IMR-90 (cell line): ENCODE data around the gene RBM44. TPM values are rescaled to one million over a fixed set of nuclear protein-coding genes. Genes with fewer than 3 reads are reported as not detected.

Experiments used
- ATAC-seq: fragments of 200-7000 bp; cut with Tn5 transposase; 2 replicates; pipeline ENCODE4 v1.9.1; 2020; ENCODE audit warnings: low read depth, mild to moderate bottlenecking, moderate library complexity
- BruUV-seq: library from RNA; stranded (reverse); fragments of 400-500 nt; replicated peaks from 2 replicates; lab custom pipeline; 2021; lab: Mats Ljungman, UMichigan
- CTCF ChIA-PET: fragments of 300-600 bp; formaldehyde crosslinking; extraction: SDS; loops from one replicate; lab custom pipeline; 2021; ENCODE audit warnings: antibody characterized with exemption; lab: Yijun Ruan, JAX
- POLR2A ChIA-PET: fragments of 300-600 bp; sonication (Branson Sonifier 250); formaldehyde crosslinking; loops from one replicate; lab custom pipeline; 2022; ENCODE audit warnings: antibody characterized with exemption; ENCODE audit not compliant: unreplicated experiment; lab: Charles Lee
- DNase-seq: peaks from one replicate; pipeline ENCODE4 v3.0.0; 2013
- H2AFZ ChIP-seq: replicated peaks from 2 replicates; pipeline ENCODE3; 2013; ENCODE audit warnings: low read length, mild to moderate bottlenecking; ENCODE audit not compliant: poor library complexity
- H2AK5ac ChIP-seq: 2 replicates; pipeline ENCODE4 v1.6.1; 2013; ENCODE audit warnings: low read depth, low read length, inconsistent platforms
- H2AK9ac ChIP-seq: replicated peaks from 2 replicates; pipeline ENCODE3; 2013; ENCODE audit warnings: mild to moderate bottlenecking, low read depth, low read length, moderate library complexity; ENCODE audit not compliant: poor library complexity
- H2BK120ac ChIP-seq: 2 replicates; pipeline ENCODE4 v1.6.1; 2013; ENCODE audit warnings: low read depth, low read length, inconsistent platforms
- H2BK15ac ChIP-seq: 3 replicates; pipeline ENCODE4 v1.6.1; 2013; ENCODE audit warnings: low read depth, low read length, inconsistent platforms
- H2BK20ac ChIP-seq: 2 replicates; pipeline ENCODE4 v1.6.1; 2013; ENCODE audit warnings: low read depth, mild to moderate bottlenecking, inconsistent platforms, low read length, moderate library complexity
- H2BK5ac ChIP-seq: 2 replicates; pipeline ENCODE4 v1.6.1; 2013; ENCODE audit warnings: mild to moderate bottlenecking, low read depth, low read length, inconsistent platforms; ENCODE audit not compliant: poor library complexity, severe bottlenecking
- H3K14ac ChIP-seq: replicated peaks from 2 replicates; pipeline ENCODE4 v1.6.1; 2013; ENCODE audit warnings: low read depth, low read length, inconsistent platforms
- H3K18ac ChIP-seq: 2 replicates; pipeline ENCODE4 v1.6.1; 2013; ENCODE audit warnings: low read depth, low read length, control low read depth
- H3K23ac ChIP-seq: 2 replicates; pipeline ENCODE4 v1.6.1; 2013; ENCODE audit warnings: low read depth, low read length, inconsistent platforms
- H3K27ac ChIP-seq: 2 replicates; pipeline ENCODE4 v1.5.1; 2013; ENCODE audit warnings: mild to moderate bottlenecking, control low read depth, low read length; ENCODE audit not compliant: insufficient read depth
- H3K27me3 ChIP-seq: 2 replicates; pipeline ENCODE4 v1.6.1; 2013; ENCODE audit warnings: low read length; ENCODE audit not compliant: control insufficient read depth, insufficient read depth
- H3K36me3 ChIP-seq: 2 replicates; pipeline ENCODE4 v1.6.1; 2013; ENCODE audit warnings: low read length, mixed read lengths; ENCODE audit not compliant: control insufficient read depth, insufficient read depth
- H3K4ac ChIP-seq: 2 replicates; pipeline ENCODE4 v1.6.1; 2013; ENCODE audit warnings: low read depth, low read length, inconsistent platforms
- H3K4me1 ChIP-seq: 2 replicates; pipeline ENCODE4 v1.6.1; 2013; ENCODE audit warnings: low read length, mixed read lengths; ENCODE audit not compliant: control insufficient read depth, insufficient read depth
- H3K4me2 ChIP-seq: 2 replicates; pipeline ENCODE4 v1.6.1; 2013; ENCODE audit warnings: low read depth, mild to moderate bottlenecking, control low read depth, low read length, moderate library complexity
- H3K4me3 ChIP-seq: 2 replicates; pipeline ENCODE4 v1.5.1; 2013; ENCODE audit warnings: low read depth, mild to moderate bottlenecking, control low read depth, low read length, moderate library complexity; ENCODE audit not compliant: insufficient read depth
- H3K56ac ChIP-seq: 2 replicates; pipeline ENCODE4 v1.6.1; 2013; ENCODE audit warnings: low read length, inconsistent platforms; ENCODE audit not compliant: insufficient read depth; ENCODE audit errors: extremely low read depth
- H3K79me1 ChIP-seq, 2 experiments: 2 replicates each; pipeline ENCODE4 v1.6.1; 2013; ENCODE audit warnings: low read length in 2 of 2, inconsistent platforms in 1 of 2, low read depth in 1 of 2
- H3K9ac ChIP-seq: 2 replicates; pipeline ENCODE4 v1.6.1; 2013; ENCODE audit warnings: low read depth, low read length, control low read depth
- H3K9me1 ChIP-seq: 2 replicates; pipeline ENCODE4 v1.6.1; 2013; ENCODE audit warnings: low read length, inconsistent platforms; ENCODE audit not compliant: insufficient read depth
- H3K9me3 ChIP-seq: 2 replicates; pipeline ENCODE4 v1.6.1; 2013; ENCODE audit warnings: low read length; ENCODE audit not compliant: control insufficient read depth, insufficient read depth
- H4K20me1 ChIP-seq: 2 replicates; pipeline ENCODE4 v1.6.1; 2013; ENCODE audit warnings: low read length, inconsistent platforms; ENCODE audit not compliant: insufficient read depth
- H4K5ac ChIP-seq: 2 replicates; pipeline ENCODE4 v1.6.1; 2013; ENCODE audit warnings: mild to moderate bottlenecking, low read depth, low read length, control low read depth
- H4K8ac ChIP-seq, 2 experiments: 2 replicates each; pipeline ENCODE4 v1.6.1; 2013; ENCODE audit warnings: low read depth in 2 of 2, low read length in 2 of 2, control low read depth in 1 of 2, inconsistent platforms in 1 of 2
- H4K91ac ChIP-seq: 2 replicates; pipeline ENCODE4 v1.6.1; 2013; ENCODE audit warnings: low read depth, low read length, inconsistent platforms; ENCODE audit not compliant: insufficient read depth
- CHD1 ChIP-seq: IDR thresholded peaks from 2 replicates; pipeline ENCODE4 v1.6.1; 2012; ENCODE audit warnings: low read depth, low read length, improper control_type of control experiment
- RCOR1 ChIP-seq: IDR thresholded peaks from 2 replicates; pipeline ENCODE4 v1.6.1; 2012; ENCODE audit warnings: mild to moderate bottlenecking, low read length, improper control_type of control experiment; ENCODE audit not compliant: insufficient replicate concordance
- whole genome bisulfite sequencing, 2 experiments: methylation state at CpG; one replicate each; pipeline versions ENCODE4 v1.1.5 to v1.1.7; 2013; ENCODE audit warnings: missing lambda C conversion rate in 2 of 2; ENCODE audit not compliant: insufficient read length in 1 of 2; ENCODE audit errors: extremely low coverage in 2 of 2; 5-methylcytosine and 5-hydroxymethylcytosine counted together
- dilution Hi-C: fragments of 300-500 bp; cut with HindIII; formaldehyde crosslinking; loops from one replicate; pipeline ENCODE4 v1.14.3; 2018; ENCODE audit warnings: low sequenced_read_pairs; ENCODE audit not compliant: unreplicated experiment
- in situ Hi-C: fragments of 300-500 bp; cut with MboI; formaldehyde crosslinking; loops from 3 replicates; pipeline ENCODE4 v1.14.3; 2019; ENCODE audit warnings: low sequenced_read_pairs, inconsistent platforms, mixed read lengths
- intact Hi-C: fragments of 100-400 bp; cut with micrococcal nuclease; formaldehyde crosslinking; loops from 2 replicates; pipeline ENCODE4 v1.10.0; 2022
- polyA plus RNA-seq, 3 experiments: library from polyadenylated mRNA; depleted of rRNA; stranded (reverse); fragments of >200 nt; gene quantifications; 2 replicates each; pipeline ENCODE4 v1.2.3, GENCODE V29; 2012; ENCODE audit warnings: low replicate concordance in 1 of 3
- total RNA-seq: library from RNA; depleted of rRNA; stranded (reverse); fragments of >200 nt; gene quantifications from 2 replicates; pipeline ENCODE4 v1.2.3, GENCODE V29; 2012

RBM44 gene
- total and polyA plus RNA-seq, 2 of the 4 experiments (the other 2 are of a cell fraction) = 0.14 to 0.18 TPM

- no peak overlapping the region for H3K56ac ChIP-seq
- H3K4me2 ChIP-seq = no peak overlapping the region
- peaks cover 8% of the 10 kb centered on the region; the same call in 1 of the 2 replicates for H4K20me1 ChIP-seq
- in situ Hi-C loops = no loop called here
- no peak overlapping the region for H2BK15ac ChIP-seq
- H4K91ac ChIP-seq = no peak overlapping the region
- intact Hi-C loops = no loop called here
- no peak overlapping the region for H3K4me3 ChIP-seq
- H3K4me1 ChIP-seq = peaks cover 3% of the 10 kb centered on the region
- H2AK9ac ChIP-seq = no peak overlapping the region
- no peak overlapping the region for H2BK120ac ChIP-seq
- POLR2A ChIA-PET = no interaction called here
- H3K79me1 ChIP-seq = peaks cover 22 to 59% of the 10 kb centered on the region in 2 experiments; a peak in 3 of 4 replicates
- ATAC-seq = no peak
- BruUV-seq = no TSS peak
- peaks cover 8% of the 10 kb centered on the region; the same call in 1 of the 2 replicates for H3K9me1 ChIP-seq
- H3K23ac ChIP-seq = no peak overlapping the region
- no peak overlapping the region for H4K5ac ChIP-seq
- H2AFZ ChIP-seq = no peak overlapping the region
- 83% methylated on average over 2 of the region's 5 CpGs; no CpG with 5 or more reads in 1 of the 2 experiments for WGBS, 2 experiments
- no peak overlapping the region for H2BK20ac ChIP-seq
- no peak overlapping the region for H2BK5ac ChIP-seq
- no peak overlapping the region for H3K14ac ChIP-seq
- no peak overlapping the region for H3K27ac ChIP-seq
- H3K36me3 ChIP-seq = peaks cover 58% of the 10 kb centered on the region
- no peak overlapping the region for H4K8ac ChIP-seq
- no peak for TF ChIP-seq RCOR1
- no peak for TF ChIP-seq CHD1
- H3K9me3 ChIP-seq = no peaks in the 10 kb centered on the region
- no peak overlapping the region for H2AK5ac ChIP-seq
- no peak overlapping the region for H3K4ac ChIP-seq
- no peaks in the 10 kb centered on the region for H3K27me3 ChIP-seq
- DNase-seq = no peak
- H3K18ac ChIP-seq = no peak overlapping the region
- no peak overlapping the region for H3K9ac ChIP-seq
- dilution Hi-C loops = no loop called here
- CTCF ChIA-PET = interaction anchor here (0.6 kb wide), 1 partner anchor 511 kb away, joined by 3 read pairs; no protein-coding TSS in a partner anchor
Observed at GRCh38 chr2:237752761-237753165, 45.8 kb upstream of the RBM44 start.
